ENCODE data around the gene PRKCE.

GRCh38 chr2:46158661-46159060, 507.2 kb downstream of the PRKCE start:
- TF ChIP-seq GATA2 (IDR thresholded peaks at IDR 0.05; ENCODE audit: low read depth, low read length) (no peak), GATA3 (IDR thresholded peaks at IDR 0.05; ENCODE audit: low read depth, low read length) (no peak)
